K562 (cell line): ENCODE data around the gene B3GALT5.

Source experiments
- CBFB ChIP-seq: sonication (generic); formaldehyde crosslinking; IDR thresholded peaks from 2 replicates; pipeline ENCODE4 v1.4.0; 2020; ENCODE audit warnings: mild to moderate bottlenecking, missing genetic modification reagents
- CHD2 ChIP-seq: IDR thresholded peaks from 2 replicates; pipeline ENCODE4 v1.6.1; 2011; ENCODE audit warnings: low read depth, low read length
- GABPA ChIP-seq: fragments of 200-800 bp; sonication (Bioruptor generic); conservative IDR thresholded peaks from 2 replicates; pipeline ENCODE4 v1.6.1; 2016; ENCODE audit warnings: low read depth, missing genetic modification characterization, missing compliant biosample characterization
- KAT8 ChIP-seq: fragments of 450-650 bp; IDR thresholded peaks from 2 replicates; pipeline ENCODE4 v1.6.1; 2016; ENCODE audit warnings: low read depth, mild to moderate bottlenecking
- POLR2A ChIP-seq: fragments of 450-650 bp; conservative IDR thresholded peaks from 2 replicates; pipeline ENCODE4 v1.6.1; 2016
- RAD21 ChIP-seq, 2 experiments: fragments of 250-450 bp in 1 of 2; fragments of 450-650 bp in 1 of 2; sonication (Bioruptor Pico) in 1 of 2; formaldehyde crosslinking in 1 of 2; IDR thresholded peaks in 1 of 2; conservative IDR thresholded peaks in 1 of 2; 2 replicates each; pipeline versions ENCODE4 v1.4.0 to v1.8.0; 2020 to 2022; ENCODE audit warnings: mild to moderate bottlenecking in 2 of 2, moderate library complexity in 1 of 2
- SIN3A ChIP-seq, 2 experiments: fragments of 150-350 bp in 1 of 2; IDR thresholded peaks; 2 replicates each; pipeline ENCODE4 v1.6.1; 2011 to 2016; ENCODE audit warnings: borderline replicate concordance in 2 of 2, low read depth in 2 of 2, low read length in 2 of 2, mild to moderate bottlenecking in 2 of 2, moderate library complexity in 2 of 2; ENCODE audit not compliant: control insufficient read depth in 1 of 2
- TCF7 ChIP-seq: sonication (generic); IDR thresholded peaks from 2 replicates; pipeline ENCODE4 v1.6.1; 2016; ENCODE audit warnings: antibody characterized with exemption, borderline replicate concordance

DNA sequence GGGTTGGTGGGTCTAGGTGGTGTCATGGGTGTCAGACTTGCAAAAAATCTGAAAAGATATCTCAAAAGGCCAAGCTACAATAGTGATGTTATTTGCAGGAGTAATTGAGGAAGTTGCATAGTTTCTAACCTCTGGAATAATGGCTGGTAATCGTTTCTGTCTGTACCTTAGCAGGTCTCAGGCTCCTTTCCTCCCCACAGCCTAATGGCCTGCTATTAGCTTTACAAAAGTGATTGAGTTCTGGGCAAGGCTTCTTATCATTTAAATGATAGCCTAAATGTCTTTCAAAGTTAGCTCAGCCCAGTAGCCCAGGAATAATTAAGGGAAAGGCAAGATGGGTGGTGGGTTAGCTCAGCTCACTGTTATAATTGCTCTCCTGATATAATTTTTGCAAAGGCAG, 94.6 kb downstream of the B3GALT5 start:
- no peak for TF ChIP-seq POLR2A
- TF ChIP-seq SIN3A (IDR thresholded peaks at IDR 0.05; ENCODE audit: borderline replicate concordance in 2 of 2, control insufficient read depth in 1 of 2, low read depth in 2 of 2, low read length in 2 of 2) = no peak
- TF ChIP-seq KAT8 = no peak
- TF ChIP-seq CHD2 = no peak
- no peak for TF ChIP-seq CBFB (CRISPR knock-in tag)
- TF ChIP-seq RAD21 (CRISPR knock-in tag; conservative IDR thresholded peaks at IDR 0.05 in 1 of 2, IDR thresholded peaks at IDR 0.05 in 1 of 2) = no peak
- TF ChIP-seq GABPA (tag) = no peak
- no peak for TF ChIP-seq TCF7
